HFF-Myc (cell line): ENCODE measurements around the gene RPS6KA6.

Source experiments
- DNase-seq: peaks from one replicate; pipeline ENCODE4 v3.0.0-alpha.2; 2011; ENCODE audit warnings: low read depth; ENCODE audit errors: extremely low read depth
- H3K4me3 ChIP-seq: replicated peaks from 2 replicates; pipeline ENCODE4 v1.5.1; 2011; ENCODE audit warnings: low read depth, mild to moderate bottlenecking, control low read depth, low read length
- TF ChIP-seq, protein P1 (sequence below): IDR thresholded peaks from 2 replicates; pipeline ENCODE4 v1.5.1; 2012; ENCODE audit warnings: mild to moderate bottlenecking, low read depth, low read length, control low read depth; ENCODE audit errors: missing control alignments

The RPS6KA6 gene

DNA sequence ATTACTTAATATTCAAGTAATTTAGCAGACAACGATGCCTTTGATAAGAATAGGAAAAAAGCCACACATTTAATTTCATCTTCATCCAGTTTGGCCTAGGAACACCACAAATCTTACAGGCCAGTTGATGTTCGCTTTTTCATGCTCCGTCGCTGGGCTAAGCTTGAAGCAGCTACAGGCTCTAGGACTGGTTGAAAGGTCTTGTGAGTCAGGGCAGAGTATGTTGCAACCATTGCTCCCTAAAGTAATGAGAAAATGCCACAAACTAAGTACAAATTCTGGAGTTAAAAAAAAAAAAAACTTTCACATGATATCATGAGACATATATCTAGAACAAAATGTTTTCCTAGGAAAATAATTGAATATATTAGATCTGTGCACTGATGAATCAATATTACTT is 123.8 kb downstream of the RPS6KA6 start:
- TF ChIP-seq, protein P1, sequence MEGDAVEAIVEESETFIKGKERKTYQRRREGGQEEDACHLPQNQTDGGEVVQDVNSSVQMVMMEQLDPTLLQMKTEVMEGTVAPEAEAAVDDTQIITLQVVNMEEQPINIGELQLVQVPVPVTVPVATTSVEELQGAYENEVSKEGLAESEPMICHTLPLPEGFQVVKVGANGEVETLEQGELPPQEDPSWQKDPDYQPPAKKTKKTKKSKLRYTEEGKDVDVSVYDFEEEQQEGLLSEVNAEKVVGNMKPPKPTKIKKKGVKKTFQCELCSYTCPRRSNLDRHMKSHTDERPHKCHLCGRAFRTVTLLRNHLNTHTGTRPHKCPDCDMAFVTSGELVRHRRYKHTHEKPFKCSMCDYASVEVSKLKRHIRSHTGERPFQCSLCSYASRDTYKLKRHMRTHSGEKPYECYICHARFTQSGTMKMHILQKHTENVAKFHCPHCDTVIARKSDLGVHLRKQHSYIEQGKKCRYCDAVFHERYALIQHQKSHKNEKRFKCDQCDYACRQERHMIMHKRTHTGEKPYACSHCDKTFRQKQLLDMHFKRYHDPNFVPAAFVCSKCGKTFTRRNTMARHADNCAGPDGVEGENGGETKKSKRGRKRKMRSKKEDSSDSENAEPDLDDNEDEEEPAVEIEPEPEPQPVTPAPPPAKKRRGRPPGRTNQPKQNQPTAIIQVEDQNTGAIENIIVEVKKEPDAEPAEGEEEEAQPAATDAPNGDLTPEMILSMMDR, result no peak
- DNase-seq, result no peak
- no peak overlapping the region for H3K4me3 ChIP-seq

DNA sequence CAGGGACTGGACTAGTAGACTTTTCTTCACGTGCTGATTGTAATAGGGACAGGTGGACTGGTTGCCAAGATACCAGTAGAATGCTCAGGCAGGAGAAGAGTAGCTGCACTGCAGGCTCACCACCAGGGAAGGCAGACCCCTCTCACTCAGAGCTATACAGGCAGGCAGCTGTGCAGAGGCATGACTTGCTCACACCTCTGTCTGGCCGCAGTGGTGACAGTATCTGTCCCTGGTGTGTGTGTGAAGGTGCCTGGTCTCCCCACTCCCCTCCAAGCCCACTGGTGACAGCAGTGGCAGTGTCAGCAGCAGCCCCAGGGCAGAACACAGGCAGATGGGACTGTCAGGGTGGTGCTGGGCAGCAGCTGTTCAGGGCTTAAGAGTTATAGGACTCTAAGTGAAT is 140.7 kb downstream of the RPS6KA6 start:
- TF ChIP-seq, protein P1, result no peak

DNA sequence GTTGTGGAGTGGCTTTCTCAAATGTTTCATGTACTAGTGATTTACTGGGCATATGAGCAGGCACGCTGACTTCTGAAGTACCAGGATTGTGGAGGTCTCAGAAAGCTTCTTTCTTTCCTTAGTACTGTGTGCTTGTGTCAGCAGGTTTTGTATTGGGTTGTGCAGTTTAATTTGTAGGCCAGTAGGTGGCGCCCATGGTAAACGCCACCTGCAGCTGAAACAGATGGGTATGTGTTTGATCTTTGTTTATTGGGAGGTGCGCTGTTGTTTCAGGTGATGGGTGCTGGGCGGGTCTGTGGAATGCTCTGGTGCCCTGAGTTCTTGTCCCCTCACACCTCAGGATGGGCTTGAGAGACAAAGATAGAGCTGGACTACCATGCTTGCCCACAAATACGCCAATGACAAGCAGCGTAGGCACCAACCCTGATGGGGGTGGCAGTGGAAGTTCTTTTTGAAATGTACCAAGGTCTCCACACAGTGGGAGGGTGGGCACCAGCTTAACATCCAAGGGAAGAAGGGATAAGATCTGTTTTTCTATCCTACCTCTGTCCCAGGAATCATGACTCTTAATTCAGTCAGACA is 141.5 kb downstream of the RPS6KA6 start:
- TF ChIP-seq, protein P1, result peak; percentile 54
- DNase-seq, result peak; percentile 1
- no peak overlapping the region for H3K4me3 ChIP-seq

More for the DNA sequence above, 140.7 kb downstream of the RPS6KA6 start:
- H3K4me3 ChIP-seq, result no peak overlapping the region
- no peak for DNase-seq

DNA sequence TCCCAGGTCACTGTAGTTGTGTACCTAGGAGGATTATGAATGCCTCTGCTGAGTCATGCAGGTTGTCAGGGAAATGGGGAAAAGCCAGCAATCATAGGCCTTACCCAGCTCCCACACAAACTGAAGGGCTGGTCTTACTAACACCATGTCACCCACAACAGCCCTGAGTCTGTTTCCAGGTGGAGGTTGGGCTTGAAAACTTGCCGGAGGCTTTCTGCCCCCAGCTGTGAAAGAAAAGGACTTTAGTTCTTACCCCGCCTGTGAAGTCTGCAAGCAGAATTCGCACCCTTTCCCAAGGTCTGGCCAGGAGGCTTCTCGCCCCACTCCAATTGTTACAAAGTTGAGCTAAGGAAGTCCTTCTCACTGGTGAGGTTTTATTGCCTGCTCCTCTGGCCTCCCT is 143.9 kb downstream of the RPS6KA6 start:
- H3K4me3 ChIP-seq, result no peak overlapping the region
- TF ChIP-seq, protein P1, result no peak
- no peak for DNase-seq
